Measurements from ENCODE around the gene SMAD2.

DNA sequence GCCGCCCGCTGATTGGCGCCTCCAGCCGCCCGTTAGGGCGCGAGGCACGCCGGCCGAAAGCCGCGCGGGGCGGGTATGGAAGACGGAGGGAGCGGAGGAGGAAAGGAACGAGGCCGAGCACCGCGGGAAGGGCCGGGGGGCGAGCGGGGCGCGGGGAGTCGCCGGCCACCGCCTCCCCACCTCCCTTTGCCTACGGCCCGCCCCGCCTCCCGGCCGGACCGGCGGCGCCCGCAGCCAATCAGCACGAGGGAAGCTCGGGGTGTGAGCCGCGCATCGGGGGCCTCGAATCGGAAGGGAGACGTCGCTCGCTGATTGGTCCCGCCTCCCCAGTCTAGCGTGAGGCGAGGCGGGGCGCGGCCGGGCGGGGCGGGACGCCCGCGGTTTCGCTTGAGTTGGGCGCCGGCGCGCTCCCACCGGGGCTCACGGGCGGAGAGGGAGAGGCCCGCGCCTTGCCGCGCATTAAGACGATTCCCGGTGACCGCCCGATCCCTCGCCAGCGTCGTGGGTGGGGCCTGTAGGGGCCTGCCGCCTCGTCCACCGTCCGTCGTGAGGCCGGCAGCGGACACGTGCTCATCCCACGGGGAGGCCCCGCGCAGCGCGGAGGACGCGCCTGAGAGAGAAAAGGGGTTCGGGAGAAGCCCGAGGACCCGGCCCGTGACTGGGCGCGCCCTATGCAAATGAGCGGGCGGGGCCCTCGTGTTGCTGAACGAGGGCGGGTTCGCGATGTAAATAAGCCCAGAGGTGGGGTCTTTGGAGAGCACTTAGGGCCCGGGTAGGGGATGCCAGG lies 665 bp upstream of the SMAD2 start:
- peak; percentile 73 to 83 for TF ChIP-seq POLR2A (IDR thresholded peaks at IDR 0.05)
- TF ChIP-seq, protein P1, sequence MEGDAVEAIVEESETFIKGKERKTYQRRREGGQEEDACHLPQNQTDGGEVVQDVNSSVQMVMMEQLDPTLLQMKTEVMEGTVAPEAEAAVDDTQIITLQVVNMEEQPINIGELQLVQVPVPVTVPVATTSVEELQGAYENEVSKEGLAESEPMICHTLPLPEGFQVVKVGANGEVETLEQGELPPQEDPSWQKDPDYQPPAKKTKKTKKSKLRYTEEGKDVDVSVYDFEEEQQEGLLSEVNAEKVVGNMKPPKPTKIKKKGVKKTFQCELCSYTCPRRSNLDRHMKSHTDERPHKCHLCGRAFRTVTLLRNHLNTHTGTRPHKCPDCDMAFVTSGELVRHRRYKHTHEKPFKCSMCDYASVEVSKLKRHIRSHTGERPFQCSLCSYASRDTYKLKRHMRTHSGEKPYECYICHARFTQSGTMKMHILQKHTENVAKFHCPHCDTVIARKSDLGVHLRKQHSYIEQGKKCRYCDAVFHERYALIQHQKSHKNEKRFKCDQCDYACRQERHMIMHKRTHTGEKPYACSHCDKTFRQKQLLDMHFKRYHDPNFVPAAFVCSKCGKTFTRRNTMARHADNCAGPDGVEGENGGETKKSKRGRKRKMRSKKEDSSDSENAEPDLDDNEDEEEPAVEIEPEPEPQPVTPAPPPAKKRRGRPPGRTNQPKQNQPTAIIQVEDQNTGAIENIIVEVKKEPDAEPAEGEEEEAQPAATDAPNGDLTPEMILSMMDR (IDR thresholded peaks at IDR 0.05): no peak

Measured in adrenal gland (tissue), 5 donors.